Measurements from ENCODE around the gene USP9X.
A peak's percentile ranks its signal among the peaks of the same experiment; 100 is the strongest.
"Not testable (repeated sequence)": the region's sequence is repeated elsewhere in the genome, so short reads cannot be mapped to it uniquely, and the experiment has no call there.

Gene USP9X

DNA sequence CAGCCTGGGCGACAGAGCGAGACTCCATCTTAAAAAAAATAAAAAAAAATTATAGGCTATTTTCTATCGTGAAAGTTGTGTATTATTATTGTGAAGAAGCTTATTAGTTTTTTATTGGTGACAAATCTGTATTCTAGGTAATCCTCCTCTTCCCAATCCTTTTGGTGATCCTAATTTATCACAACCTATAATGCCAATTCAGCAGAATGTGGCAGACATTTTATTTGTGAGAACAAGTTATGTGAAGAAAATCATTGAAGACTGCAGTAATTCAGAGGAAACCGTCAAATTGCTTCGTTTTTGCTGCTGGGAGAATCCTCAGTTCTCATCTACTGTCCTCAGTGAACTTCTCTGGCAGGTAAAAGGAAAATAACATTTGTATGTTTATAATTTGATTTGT lies 139.4 kb downstream of the USP9X start:
- no peak for DNase-seq

DNA sequence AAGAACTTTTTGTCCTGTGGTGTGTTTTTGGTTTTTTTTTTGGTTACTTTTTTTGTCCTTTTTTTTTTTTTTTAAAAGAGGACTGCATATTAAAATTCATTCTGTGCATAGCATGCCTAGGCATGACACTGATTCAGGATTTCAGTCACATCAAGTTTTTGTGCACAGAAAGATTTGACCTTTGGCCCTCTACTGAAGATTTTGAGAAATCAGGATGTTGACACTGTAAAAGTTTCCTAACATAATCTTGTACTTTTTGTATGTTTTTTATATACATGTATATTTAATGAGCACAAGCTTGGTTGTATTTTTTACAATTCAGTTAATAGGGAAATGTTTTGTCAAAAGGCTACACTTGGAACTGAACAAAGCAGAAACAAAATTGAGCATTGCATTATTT lies 148.7 kb downstream of the USP9X start:
- DNase-seq, result no peak

DNA sequence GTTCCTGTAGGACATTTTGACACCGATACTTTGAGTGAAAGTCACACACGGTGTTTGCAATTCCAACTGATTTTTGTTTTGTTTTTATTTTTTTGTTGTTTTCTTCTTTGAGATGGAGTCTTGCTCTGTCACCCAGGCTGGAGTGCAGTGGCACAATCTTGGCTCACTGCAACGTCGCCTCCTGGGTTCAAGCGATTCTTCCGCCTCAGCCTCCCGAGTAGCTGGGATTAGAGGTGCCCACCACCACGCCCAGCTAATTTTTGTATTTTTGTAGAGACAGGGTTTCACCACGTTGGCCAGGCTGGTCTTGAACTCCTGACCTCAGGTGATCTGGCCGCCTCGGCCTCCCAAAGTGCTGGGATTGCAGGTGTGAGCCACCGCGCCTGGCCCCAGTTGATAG lies 149.2 kb downstream of the USP9X start:
- not testable (repeated sequence) for DNase-seq

DNA sequence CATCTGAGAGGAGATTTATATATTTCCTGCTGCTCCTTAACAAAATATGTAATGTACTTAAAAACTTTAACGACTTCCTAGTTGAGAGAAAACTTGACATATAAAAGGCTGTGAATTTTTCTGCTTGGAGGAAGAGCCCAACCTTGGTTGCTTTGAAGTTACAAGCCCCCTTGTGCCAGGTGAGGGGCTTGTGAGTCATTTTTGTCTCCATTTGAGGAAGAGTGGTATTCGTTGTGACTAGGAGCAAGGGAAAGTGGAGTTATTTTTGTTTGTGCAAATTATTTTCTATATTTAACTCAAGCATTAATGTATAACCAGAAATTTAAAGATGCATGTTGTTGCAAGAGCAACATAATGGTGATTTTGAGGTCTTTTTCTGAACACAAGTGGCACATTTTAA lies 149.7 kb downstream of the USP9X start:
- no peak for DNase-seq

DNA sequence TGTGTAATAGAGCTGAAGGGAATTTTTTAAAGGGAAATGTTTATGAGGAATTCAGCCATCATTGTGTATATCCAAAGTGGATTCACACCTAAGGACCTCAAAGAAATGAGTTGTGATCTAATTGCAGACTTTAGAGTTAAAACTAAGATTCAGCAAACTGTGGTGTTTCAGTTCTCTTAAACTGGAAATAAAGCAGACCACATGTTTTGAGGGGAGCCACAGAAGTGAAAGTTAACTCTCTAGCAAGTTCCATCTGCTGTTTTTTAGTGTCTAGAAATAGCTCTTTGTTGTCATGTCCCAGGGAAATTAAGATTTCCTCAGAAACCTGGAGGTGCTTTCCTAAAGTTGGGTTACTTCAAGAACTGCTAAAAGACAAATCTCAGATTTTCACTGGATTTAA lies 151.4 kb downstream of the USP9X start:
- no peak for DNase-seq

DNA sequence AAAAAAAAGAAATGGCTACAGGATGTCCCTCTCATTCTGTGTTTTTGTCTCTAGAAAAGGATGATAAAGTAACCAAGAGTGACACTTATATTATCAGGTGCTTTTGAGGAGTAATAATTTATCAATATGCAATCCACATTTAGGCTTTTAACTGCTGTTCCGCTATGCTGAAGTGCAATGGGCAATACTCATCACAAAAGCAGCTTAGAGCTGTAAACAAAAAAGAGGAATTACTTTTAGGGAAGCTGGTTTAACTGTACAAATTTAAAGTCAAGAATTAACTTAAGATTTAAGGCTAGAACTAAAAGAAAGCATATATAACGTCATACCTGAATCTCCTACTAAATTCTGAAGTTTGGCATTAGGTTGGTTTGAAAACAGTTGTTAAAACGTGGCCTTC lies 155.3 kb downstream of the USP9X start:
- no peak for DNase-seq

DNA sequence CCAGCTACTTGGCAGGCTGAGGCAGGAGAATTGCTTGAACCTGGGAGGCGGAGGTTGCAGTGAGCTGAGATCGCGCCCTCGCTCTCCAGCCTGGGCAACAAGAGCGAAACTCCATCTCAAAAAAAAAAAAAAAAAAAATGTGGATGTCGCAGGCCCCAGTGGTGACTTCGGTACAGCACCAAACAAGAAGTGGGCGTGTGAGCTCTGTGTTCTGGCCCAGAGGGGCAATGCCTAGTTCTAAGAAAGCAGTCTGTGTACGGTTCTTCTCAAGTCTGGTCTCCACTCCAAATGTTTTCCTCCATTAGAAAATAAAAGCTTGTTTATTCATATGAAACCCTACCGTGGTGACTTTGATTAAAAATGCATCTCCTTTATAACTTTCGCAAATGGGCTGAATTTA lies 156.7 kb downstream of the USP9X start:
- DNase-seq, result no peak

DNA sequence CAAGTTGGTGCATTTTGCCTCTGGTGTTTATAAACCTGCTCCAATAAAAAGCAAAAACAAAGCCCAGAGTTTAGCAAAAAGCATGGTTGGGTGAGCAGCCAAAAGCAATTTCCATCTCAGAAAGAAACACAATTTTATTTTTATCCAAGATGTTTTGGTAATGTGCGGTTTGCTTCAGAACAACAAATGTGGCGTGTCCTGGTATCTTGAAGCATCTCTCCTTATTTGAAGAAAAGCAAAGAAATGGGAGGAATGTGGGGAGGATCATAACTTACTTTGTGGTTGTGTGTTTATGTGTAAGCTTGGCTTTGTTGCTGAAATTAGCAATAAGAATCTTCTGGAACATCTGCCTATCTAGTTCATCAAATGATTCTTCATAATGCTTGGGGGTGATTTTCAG lies 160.4 kb downstream of the USP9X start:
- no peak for DNase-seq

DNA sequence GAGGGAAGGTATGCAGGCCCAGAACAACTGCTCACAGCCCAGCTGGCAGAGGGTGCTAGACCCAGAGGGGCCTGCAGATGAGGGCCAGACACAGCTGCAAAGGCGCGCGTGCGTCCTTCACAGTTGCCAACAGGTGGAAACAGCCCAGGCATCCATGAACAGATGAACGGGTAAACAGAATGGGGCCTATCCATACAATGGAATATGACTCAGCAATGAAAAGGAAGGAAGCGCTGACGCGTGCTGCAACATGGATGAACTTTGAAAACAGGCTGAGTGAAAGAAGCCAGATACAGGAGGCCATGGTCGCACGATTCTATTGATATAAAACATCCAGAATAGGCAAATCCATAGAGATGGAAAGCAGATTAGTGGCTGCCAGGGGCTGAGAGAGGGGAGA lies 165.6 kb downstream of the USP9X start:
- DNase-seq, result no peak

DNA sequence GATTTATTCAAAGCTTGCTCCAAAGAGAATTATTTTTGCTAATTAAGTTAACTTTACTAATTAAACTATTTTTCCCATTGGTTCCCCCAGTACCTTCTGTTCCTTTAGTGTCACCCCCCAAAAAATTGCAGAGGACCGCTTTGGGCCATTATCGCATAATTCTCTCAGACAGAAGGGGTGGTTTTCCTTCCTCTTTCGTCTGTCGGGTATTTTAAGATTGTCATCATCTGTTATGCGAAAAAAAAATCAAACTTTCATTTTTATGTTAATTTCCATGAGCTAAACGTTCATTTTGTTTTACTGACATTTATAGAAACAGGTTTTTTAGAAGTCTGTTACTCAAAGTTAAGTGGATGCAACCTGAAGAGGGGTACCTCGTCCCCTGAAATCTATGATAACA lies 172.6 kb downstream of the USP9X start:
- no peak for DNase-seq

DNA sequence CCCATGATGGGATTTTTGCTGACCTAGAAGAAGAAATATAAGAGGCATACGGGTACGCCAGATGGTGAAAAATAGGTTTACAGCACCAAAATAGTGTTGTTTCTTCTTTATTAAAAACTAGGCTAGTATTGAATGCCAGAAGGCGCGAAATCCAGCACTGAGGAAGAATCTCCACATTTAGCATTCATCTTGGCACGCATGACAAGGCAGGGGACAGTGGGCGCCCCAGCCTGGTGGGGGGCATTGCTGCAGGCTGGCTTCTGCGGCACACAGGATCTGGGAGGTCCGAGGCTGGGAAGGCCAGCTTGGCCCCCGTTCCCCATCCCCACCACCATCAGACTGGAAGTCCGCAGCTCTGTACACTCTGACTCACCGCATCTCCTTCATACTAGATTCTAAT lies 173.0 kb downstream of the USP9X start:
- DNase-seq, result no peak

DNA sequence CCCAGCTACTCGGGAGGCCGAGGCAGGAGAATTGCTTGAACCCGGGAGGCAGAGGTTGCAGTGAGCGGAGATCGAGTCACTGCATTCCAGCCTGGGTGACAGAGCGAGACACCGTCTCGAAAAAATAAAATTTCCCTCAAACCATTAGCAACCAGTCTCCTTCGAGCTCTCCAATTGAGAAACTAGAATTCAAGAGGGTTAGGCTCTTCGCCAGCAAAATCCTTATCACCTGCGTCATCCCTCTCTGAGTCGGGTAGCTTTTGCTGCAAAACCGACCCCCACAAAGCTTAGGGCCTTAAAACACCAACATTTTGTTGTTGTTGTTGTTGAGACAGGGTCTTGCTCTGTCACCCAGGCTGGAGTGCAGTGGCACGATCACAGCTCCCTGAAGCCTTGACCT lies 173.6 kb downstream of the USP9X start:
- DNase-seq, result no peak

DNA sequence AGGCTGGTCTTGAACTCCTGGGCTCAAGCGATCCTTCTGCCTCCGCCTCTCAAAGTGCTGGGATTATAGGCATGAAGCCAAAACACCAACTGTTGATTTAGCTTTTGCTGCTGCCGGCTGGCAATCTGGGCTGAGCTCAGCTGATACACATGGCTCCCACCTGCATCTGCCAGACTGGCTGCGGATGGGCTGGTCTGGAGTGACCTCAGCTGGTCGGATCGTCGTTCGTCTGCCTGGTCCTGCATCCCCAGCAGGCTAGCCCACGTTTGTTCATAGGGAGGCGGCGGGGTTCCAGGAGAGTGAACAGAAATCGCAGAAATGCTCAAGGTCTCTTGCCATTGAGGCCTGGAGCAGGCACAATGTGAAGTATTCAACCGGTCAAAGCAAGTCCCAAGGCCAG lies 174.3 kb downstream of the USP9X start:
- no peak for DNase-seq

DNA sequence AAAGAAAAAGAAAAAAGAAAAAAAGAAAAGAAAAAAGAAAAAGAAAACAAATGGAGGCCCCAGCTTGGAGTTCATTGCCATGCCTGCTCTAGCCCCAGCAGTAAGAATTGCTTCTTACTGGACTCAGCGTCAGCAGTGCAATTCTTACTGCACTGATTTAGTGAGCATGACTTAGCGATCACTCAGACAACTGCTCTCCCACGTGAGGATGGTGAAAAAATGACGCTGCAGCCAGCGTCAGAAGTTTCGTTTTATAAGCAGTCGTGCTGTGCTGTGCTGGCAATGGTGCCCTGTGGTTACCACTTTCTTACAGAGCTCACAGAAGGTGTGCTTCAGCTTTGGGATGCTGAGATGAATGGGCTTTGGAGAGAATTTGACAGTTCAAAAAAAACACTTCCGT lies 180.4 kb downstream of the USP9X start:
- peak; percentile 62 for DNase-seq

DNA sequence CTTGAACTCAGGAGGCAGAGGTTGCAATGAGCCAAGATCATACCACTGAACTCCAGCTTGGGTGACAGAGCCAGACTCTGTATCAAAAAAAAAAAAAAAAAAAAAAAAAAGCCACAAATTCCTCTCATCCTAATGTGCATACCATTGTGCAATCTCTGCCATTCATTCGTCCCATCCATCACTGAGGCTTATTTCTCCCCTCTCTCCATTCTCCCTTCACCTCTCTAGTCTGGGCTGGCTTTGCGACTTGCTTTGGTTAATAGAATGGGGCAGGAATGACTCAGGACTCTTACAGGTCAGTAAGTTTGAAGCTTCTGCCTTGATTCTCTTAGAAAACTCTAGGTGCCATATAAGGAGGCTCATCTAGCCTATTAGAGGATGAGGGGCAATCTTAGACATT lies 188.4 kb downstream of the USP9X start:
- DNase-seq, result no peak

DNA sequence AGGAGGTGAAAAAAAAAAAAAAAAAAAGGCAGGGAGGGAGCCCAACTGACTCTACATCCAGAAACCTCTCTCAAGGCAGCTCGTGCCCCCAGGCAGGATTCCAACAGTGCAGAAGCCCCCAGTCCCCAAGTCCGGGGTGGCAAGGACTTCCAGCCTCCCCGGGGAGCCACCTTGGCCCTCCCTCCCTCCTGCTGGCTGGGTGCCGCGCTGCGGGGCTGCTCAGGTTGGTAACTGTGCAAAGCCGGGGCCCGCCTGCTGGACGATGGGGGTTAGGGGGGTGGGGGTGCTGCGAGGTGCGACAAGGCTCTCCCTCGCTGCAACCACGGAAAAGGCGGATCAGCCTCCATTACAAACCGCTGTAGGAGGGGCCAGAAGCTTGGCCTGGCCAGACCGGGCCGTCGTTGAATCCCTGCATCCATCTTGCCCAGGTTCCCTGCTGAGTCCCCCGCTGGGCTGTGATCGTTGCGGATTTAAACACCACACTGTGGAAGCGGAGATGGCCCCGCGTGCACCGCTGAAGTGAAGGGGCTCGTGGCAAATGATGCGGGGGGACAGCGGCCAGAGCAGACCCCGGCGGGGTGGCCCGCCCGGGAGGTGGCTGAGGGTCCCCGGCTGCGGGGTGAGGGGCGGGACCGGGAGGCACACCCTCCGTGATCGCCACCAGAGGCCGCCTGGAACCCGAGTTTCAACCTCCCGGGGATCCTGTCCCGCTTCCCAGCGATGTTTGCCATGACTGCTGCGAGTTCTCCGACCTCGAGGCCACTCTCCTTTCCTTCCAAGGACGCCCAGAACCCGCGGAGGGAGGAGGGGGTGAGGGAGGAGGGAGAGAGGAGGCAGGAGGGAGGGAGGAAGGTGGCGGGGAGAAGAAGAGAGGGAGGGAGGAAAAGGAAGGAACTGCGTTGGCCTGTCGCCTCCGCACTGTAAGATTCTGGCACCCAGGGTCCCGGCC lies 190.7 kb downstream of the USP9X start:
- peak; percentile 46 for DNase-seq

DNA sequence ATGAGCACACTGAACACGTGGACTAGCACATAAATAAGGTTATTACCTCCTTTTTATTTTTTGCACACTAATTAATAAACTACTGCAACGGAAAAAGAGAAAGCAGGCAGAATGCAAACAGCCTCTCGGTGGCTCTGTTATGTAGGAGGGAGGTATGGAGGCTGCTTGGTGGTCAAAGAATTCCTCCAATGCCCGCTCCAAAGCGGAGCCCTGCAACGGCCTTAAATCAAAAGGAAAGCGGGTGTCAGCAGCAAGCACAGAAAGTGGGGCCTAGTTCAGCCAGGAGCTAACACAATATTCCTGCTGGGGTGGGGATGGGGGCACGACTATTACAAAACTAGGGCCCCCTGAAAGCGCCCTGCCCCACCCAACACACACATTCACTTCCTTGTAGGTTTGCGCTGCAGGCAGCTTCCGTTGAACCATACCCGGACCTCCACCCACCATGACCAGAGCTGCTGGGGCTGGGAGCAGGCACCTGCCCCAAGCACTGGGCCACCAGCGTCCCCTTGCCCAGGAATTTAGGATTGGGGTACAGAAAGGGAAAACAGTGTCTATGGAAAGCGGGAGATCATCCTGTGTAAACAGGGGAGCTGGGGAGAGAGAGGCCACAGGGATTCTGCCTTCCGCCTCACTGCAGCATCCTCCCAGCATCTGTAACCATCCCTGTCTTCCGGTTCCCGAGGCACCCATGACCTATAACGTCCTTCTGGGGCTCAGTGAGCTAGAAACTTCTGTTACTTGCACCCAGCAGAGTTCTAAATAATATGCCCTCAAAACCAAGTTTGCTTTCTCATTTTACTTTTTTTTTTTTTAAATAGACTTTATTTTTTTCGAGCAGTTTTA lies 191.6 kb downstream of the USP9X start:
- DNase-seq, result no peak

DNA sequence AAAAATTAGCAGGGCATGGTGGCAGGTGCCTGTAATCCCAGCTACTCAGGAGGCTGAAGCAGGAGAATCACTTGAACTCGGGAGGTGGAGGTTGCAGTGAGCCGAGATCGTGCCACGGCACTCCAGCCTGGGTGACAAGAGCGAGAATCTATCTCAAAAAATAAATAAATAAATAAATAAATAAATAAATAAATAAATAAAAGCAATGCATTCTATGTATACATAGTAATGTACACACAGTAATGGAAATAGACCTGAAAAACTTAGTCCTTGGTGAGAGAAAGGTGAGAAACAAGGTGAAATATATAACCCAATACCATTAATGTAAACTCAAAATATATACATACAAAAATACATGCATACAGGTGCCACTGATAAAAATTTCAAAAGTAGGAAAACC lies 197.1 kb downstream of the USP9X start:
- DNase-seq, result not testable (repeated sequence)

DNA sequence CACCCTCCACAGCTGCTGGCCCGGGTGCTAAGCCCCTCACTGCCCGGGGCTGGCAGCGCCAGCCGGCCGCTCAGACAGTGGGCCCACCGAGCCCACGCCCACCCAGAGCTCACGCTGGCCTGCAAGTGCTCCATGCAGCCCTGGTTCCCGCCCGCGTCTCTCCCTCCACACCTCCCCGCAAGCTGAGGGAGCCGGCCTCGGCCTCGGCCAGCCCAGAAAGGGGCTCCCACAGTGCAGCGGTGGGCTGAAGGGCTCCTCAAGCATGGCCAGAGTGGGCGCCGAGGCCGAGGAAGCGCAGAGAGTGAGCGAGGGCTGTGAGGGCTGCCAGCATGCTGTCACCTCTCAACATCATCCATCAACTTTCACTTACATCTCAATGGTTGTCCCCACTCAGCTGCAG lies 200.7 kb downstream of the USP9X start:
- DNase-seq, result not testable (repeated sequence)

All from CD4-positive, alpha-beta T cell treated with Interferon gamma for 1 hour (primary cell).